WTC11 (cell line): Measurements from ENCODE around the gene PDE6B. TPM values are rescaled to one million over a fixed set of nuclear protein-coding genes. Genes with fewer than 3 reads are reported as not detected.

ENCODE experiments used
- ATAC-seq: fragments of 200-7000 bp; cut with Tn5 transposase; 2 replicates; pipeline ENCODE4 v1.10.0; 2021; ENCODE audit warnings: mild to moderate bottlenecking, moderate library complexity
- CTCF ChIA-PET: fragments of 300-600 bp; sonication (Branson Sonifier 250); formaldehyde crosslinking; loops from one replicate; lab custom pipeline; 2021; ENCODE audit warnings: antibody characterized with exemption; lab: Charles Lee
- POLR2A ChIA-PET: fragments of 350-600 bp; sonication (Branson Sonifier 250); formaldehyde crosslinking; loops from one replicate; lab custom pipeline; 2021; ENCODE audit warnings: antibody characterized with exemption; lab: Charles Lee
- DNase-seq: peaks from one replicate; pipeline ENCODE4 v3.0.0; 2021; ENCODE audit warnings: low spot score
- H3K27ac Mint-ChIP-seq: 2 replicates; pipeline ENCODE4 v1.8.0; 2021; ENCODE audit warnings: mixed read lengths
- H3K27me3 Mint-ChIP-seq: 2 replicates; pipeline ENCODE4 v1.8.0; 2021; ENCODE audit warnings: low read depth, mild to moderate bottlenecking, moderate library complexity, mixed read lengths
- H3K36me3 Mint-ChIP-seq: 2 replicates; pipeline ENCODE4 v1.8.0; 2021; ENCODE audit warnings: mixed read lengths
- H3K4me1 Mint-ChIP-seq: 2 replicates; pipeline ENCODE4 v1.8.0; 2022; ENCODE audit warnings: mixed read lengths
- H3K4me3 Mint-ChIP-seq: 2 replicates; pipeline ENCODE4 v1.8.0; 2021; ENCODE audit warnings: mild to moderate bottlenecking, moderate library complexity, mixed read lengths
- H3K9me3 Mint-ChIP-seq: 2 replicates; pipeline ENCODE4 v1.8.0; 2021; ENCODE audit warnings: mixed read lengths
- AFF4 ChIP-seq: sonication (generic); formaldehyde crosslinking; IDR thresholded peaks from 2 replicates; pipeline ENCODE4 v1.8.1; 2023; ENCODE audit warnings: mild to moderate bottlenecking, missing genetic modification reagents, borderline replicate concordance
- ELF4 ChIP-seq: sonication (generic); formaldehyde crosslinking; IDR thresholded peaks from 2 replicates; pipeline ENCODE4 v1.8.1; 2022; ENCODE audit warnings: low read depth, mild to moderate bottlenecking, moderate library complexity, missing genetic modification reagents
- ERG ChIP-seq: fragments of 250-450 bp; sonication (Bioruptor Pico); IDR thresholded peaks from 2 replicates; pipeline ENCODE4 v1.8.0; 2021; ENCODE audit warnings: mild to moderate bottlenecking
- GABPB1 ChIP-seq: sonication (generic); formaldehyde crosslinking; IDR thresholded peaks from 2 replicates; pipeline ENCODE4 v1.8.1; 2023; ENCODE audit warnings: mild to moderate bottlenecking, missing genetic modification reagents
- GRHL2 ChIP-seq: fragments of 250-450 bp; sonication (Bioruptor Pico); IDR thresholded peaks from 2 replicates; pipeline ENCODE4 v1.8.0; 2022; ENCODE audit warnings: mild to moderate bottlenecking, moderate library complexity; ENCODE audit not compliant: insufficient replicate concordance, severe bottlenecking
- OVOL2 ChIP-seq: fragments of 250-450 bp; sonication (Bioruptor Pico); IDR thresholded peaks from 2 replicates; pipeline ENCODE4 v1.9.0; 2021; ENCODE audit warnings: mild to moderate bottlenecking, borderline replicate concordance
- PRDM15 ChIP-seq: sonication (generic); formaldehyde crosslinking; IDR thresholded peaks from 2 replicates; pipeline ENCODE4 v1.8.0; 2022; ENCODE audit warnings: missing genetic modification reagents
- PRRX2 ChIP-seq: fragments of 250-450 bp; sonication (Bioruptor Pico); IDR thresholded peaks from 2 replicates; pipeline ENCODE4 v1.8.0; 2021; ENCODE audit warnings: mild to moderate bottlenecking
- RORB ChIP-seq: fragments of 250-450 bp; sonication (Bioruptor Pico); IDR thresholded peaks from 2 replicates; pipeline ENCODE4 v1.9.0; 2021; ENCODE audit warnings: mild to moderate bottlenecking
- SMAD4 ChIP-seq: sonication (generic); formaldehyde crosslinking; IDR thresholded peaks from 2 replicates; pipeline ENCODE4 v1.8.0; 2022; ENCODE audit warnings: mild to moderate bottlenecking, missing genetic modification reagents
- TEAD4 ChIP-seq: sonication (generic); formaldehyde crosslinking; IDR thresholded peaks from 2 replicates; pipeline ENCODE4 v1.8.0; 2022; ENCODE audit warnings: mild to moderate bottlenecking, missing genetic modification reagents
- ZBTB21 ChIP-seq: sonication (generic); formaldehyde crosslinking; IDR thresholded peaks from 2 replicates; pipeline ENCODE4 v1.8.1; 2023; ENCODE audit warnings: mild to moderate bottlenecking, missing genetic modification reagents, borderline replicate concordance
- ZNF416 ChIP-seq: fragments of 250-450 bp; sonication (Bioruptor Pico); IDR thresholded peaks from 2 replicates; pipeline ENCODE4 v1.9.0; 2021; ENCODE audit warnings: mild to moderate bottlenecking, inconsistent platforms
- ZNF423 ChIP-seq: fragments of 250-450 bp; sonication (Bioruptor Pico); IDR thresholded peaks from 2 replicates; pipeline ENCODE4 v2.1.2; 2022; ENCODE audit warnings: mild to moderate bottlenecking, moderate library complexity
- total RNA-seq: library from RNA; stranded (reverse); gene quantifications from 3 replicates; pipeline ENCODE4 v1.2.3, GENCODE V29; 2021
- TF ChIP-seq, protein P1 (sequence below): sonication (generic); formaldehyde crosslinking; IDR thresholded peaks from 2 replicates; pipeline ENCODE4 v1.8.0; 2023; ENCODE audit warnings: mild to moderate bottlenecking, missing genetic modification reagents

Gene PDE6B
- total RNA-seq, 1 experiment from 2014 or later, result 7.1 TPM

GRCh38 chr4:621296-622070 lies 3.9 kb upstream of the PDE6B start:
- DNase-seq, result no peak
- POLR2A ChIA-PET, result interaction anchor here (0.9 kb wide), 1 partner anchor 43 kb away, joined by 3 read pairs; no protein-coding TSS in a partner anchor
- Mint-ChIP-seq H3K4me3 (no peak overlapping the region), H3K27me3 (peaks cover 7% of the 10 kb centered on the region; the same call in 1 of the 2 replicates), H3K9me3 (no peaks in the 10 kb centered on the region), H3K4me1 (peaks cover 10% of the 10 kb centered on the region)
- TF ChIP-seq, protein P1, sequence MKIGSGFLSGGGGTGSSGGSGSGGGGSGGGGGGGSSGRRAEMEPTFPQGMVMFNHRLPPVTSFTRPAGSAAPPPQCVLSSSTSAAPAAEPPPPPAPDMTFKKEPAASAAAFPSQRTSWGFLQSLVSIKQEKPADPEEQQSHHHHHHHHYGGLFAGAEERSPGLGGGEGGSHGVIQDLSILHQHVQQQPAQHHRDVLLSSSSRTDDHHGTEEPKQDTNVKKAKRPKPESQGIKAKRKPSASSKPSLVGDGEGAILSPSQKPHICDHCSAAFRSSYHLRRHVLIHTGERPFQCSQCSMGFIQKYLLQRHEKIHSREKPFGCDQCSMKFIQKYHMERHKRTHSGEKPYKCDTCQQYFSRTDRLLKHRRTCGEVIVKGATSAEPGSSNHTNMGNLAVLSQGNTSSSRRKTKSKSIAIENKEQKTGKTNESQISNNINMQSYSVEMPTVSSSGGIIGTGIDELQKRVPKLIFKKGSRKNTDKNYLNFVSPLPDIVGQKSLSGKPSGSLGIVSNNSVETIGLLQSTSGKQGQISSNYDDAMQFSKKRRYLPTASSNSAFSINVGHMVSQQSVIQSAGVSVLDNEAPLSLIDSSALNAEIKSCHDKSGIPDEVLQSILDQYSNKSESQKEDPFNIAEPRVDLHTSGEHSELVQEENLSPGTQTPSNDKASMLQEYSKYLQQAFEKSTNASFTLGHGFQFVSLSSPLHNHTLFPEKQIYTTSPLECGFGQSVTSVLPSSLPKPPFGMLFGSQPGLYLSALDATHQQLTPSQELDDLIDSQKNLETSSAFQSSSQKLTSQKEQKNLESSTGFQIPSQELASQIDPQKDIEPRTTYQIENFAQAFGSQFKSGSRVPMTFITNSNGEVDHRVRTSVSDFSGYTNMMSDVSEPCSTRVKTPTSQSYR (CRISPR knock-in tag), result no peak
- TF ChIP-seq ERG (CRISPR knock-in tag), result no peak
- no peak for TF ChIP-seq PRDM15 (CRISPR knock-in tag)
- TF ChIP-seq OVOL2 (CRISPR knock-in tag), result no peak
- TF ChIP-seq AFF4 (CRISPR knock-in tag), result no peak
- TF ChIP-seq TEAD4 (CRISPR knock-in tag), result no peak
- no peak for TF ChIP-seq SMAD4 (CRISPR knock-in tag)
- no peak for TF ChIP-seq PRRX2
- no peak for TF ChIP-seq ZNF423 (CRISPR knock-in tag)
- no peak for TF ChIP-seq GABPB1
- TF ChIP-seq ZNF416, result no peak
- no peak for TF ChIP-seq ZBTB21 (CRISPR knock-in tag)
- TF ChIP-seq ELF4 (CRISPR knock-in tag), result no peak
- TF ChIP-seq RORB, result no peak
- no peak for TF ChIP-seq GRHL2 (CRISPR knock-in tag)
- TF ChIP-seq, all 79 proteins: peak for 0
- ATAC-seq, result no peak
- H3K27ac Mint-ChIP-seq, result no peak overlapping the region
- CTCF ChIA-PET, result interaction anchor here (1.2 to 1.4 kb wide), 2 partner anchors 18 to 42 kb away, joined by 3 to 5 read pairs; no protein-coding TSS in a partner anchor
- H3K36me3 Mint-ChIP-seq, result no peaks in the 10 kb centered on the region
